GM06990 (cell line): Measurements from ENCODE around the gene KIF6.

Experiments
- DNase-seq: peaks from one replicate; pipeline ENCODE4 v3.0.0-alpha.2; 2011; ENCODE audit not compliant: insufficient read length; ENCODE audit errors: extremely low read depth
- H3K27me3 ChIP-seq: replicated peaks from 2 replicates; pipeline ENCODE4 v1.6.0; 2011; ENCODE audit warnings: low read length; ENCODE audit not compliant: control insufficient read depth, insufficient read depth
- H3K36me3 ChIP-seq: 2 replicates; pipeline ENCODE4 v1.5.1; 2011; ENCODE audit warnings: low read length; ENCODE audit not compliant: control insufficient read depth, insufficient read depth
- H3K4me3 ChIP-seq: replicated peaks from 2 replicates; pipeline ENCODE4 v1.5.1; 2011; ENCODE audit warnings: low read depth, mild to moderate bottlenecking, control low read depth, low read length
- TF ChIP-seq, protein P1 (sequence below): IDR thresholded peaks from 2 replicates; pipeline ENCODE4 v1.5.1; 2011; ENCODE audit warnings: low read length, control low read depth, mild to moderate bottlenecking, inconsistent platforms; ENCODE audit not compliant: insufficient read depth, poor library complexity, severe bottlenecking

Gene KIF6

DNA sequence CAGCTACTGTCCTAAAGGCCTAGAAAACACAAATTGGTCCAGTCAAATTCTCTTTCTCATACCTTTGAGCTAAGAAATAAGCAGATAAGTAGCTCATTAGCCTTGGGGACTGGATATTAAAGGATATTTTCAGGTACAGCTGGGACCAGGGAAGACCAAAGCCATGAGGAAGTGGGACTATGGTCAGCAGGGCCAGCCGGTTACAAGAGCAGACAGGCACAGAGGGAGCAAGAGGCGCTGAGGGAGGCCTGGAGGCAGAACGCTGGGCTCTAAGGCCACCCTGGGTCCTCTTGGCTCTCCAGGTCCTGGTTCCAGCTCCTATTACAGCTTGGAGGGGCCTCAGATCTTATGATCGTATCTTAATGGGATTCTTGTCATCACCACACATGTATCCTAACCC lies 314.2 kb downstream of the KIF6 start:
- TF ChIP-seq, protein P1, sequence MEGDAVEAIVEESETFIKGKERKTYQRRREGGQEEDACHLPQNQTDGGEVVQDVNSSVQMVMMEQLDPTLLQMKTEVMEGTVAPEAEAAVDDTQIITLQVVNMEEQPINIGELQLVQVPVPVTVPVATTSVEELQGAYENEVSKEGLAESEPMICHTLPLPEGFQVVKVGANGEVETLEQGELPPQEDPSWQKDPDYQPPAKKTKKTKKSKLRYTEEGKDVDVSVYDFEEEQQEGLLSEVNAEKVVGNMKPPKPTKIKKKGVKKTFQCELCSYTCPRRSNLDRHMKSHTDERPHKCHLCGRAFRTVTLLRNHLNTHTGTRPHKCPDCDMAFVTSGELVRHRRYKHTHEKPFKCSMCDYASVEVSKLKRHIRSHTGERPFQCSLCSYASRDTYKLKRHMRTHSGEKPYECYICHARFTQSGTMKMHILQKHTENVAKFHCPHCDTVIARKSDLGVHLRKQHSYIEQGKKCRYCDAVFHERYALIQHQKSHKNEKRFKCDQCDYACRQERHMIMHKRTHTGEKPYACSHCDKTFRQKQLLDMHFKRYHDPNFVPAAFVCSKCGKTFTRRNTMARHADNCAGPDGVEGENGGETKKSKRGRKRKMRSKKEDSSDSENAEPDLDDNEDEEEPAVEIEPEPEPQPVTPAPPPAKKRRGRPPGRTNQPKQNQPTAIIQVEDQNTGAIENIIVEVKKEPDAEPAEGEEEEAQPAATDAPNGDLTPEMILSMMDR = no peak
- H3K4me3 ChIP-seq = no peak overlapping the region

DNA sequence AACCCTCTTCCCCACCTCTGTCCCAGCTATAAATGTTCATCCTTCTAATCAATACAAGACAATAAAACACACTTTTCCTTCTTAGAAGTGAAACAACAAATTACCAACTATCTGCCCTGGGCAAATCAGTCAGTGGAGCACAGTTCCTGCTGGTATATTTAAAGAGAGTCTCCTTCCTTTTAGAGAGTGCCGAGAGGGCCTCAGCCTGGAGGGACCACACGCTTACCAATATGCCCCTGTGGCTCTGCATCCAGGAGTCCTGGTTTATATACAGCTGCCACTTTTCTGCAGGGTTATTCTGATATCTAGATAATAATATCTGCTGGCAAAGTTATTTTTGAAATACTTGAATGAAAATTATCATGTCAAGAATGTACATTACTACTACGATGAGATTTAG lies 315.3 kb downstream of the KIF6 start:
- Histone ChIP-seq H3K36me3 (no peaks in the 10 kb centered on the region), H3K4me3 (no peak overlapping the region), H3K27me3 (no peaks in the 10 kb centered on the region)
- TF ChIP-seq, protein P1 = no peak
- DNase-seq = no peak

More for the DNA sequence above, 314.2 kb downstream of the KIF6 start:
- no peak for DNase-seq
- Histone ChIP-seq H3K27me3 (no peaks in the 10 kb centered on the region), H3K36me3 (no peaks in the 10 kb centered on the region)

DNA sequence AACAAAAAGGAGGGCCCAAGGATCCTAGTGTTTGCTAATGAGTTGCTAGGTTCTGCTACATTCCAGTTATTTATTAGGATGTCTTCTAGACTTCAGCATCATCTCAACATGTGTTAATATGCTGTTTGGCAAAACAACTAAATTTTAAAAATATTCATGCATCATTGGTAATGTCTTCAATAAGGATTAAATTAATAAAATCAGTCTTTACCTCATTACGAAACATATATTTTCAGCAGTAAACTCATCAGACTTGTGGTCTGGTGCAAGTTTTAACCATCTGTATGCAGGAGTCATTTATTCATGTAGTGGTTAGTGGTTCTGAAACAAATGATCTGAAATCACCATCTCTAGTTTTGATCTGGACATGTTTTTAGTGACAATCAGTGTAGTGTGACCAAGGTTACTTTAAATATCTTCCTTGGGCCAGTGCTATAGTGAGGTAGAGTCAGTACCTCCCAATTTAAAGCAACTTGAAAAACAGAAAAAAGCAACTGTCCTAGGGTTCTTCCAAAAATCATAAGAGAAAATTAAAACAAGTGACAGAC lies 317.7 kb downstream of the KIF6 start:
- no peak for DNase-seq
- TF ChIP-seq, protein P1 = no peak
- Histone ChIP-seq H3K27me3 (no peaks in the 10 kb centered on the region), H3K36me3 (no peaks in the 10 kb centered on the region), H3K4me3 (no peak overlapping the region)

DNA sequence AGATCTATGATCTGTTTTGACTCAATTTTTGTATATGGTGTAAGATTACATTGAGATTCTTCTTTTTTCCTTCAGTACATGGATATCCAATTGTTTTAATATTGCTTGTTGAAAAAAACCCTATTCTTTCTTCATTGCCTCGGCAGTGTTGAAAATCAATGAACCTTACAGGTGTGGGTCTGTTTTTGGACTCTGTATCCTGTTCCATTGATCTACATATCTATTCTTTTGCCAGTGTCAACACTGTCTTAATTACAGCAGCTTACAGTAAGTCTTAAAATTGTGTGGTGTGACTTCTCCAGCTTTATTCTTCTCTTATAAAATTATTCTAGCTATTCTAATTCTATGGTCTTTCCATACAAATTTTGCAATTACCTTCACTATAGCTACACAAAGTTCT lies 320.9 kb downstream of the KIF6 start:
- no peak overlapping the region for H3K4me3 ChIP-seq
- DNase-seq = no peak
- H3K36me3 ChIP-seq = no peaks in the 10 kb centered on the region
- no peaks in the 10 kb centered on the region for H3K27me3 ChIP-seq
- TF ChIP-seq, protein P1 = no peak

DNA sequence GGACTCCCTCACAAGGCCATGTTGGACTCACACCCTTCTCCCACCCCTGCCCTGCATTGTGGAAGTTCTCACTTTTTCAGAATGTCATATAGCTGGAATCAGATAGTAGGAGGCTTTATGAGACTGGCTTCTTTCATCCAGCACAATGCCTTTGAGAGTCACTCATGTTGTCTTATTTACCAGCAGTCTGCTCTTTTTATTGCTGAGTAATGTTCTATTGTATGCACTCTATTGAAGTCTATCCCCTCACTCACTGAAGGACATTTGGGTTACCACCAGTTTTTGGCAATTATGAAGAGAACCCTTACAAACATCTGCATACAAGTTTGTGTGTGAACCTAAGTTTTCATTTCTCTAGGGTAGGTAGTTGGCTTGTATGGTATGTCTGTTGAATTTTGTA lies 321.9 kb downstream of the KIF6 start:
- TF ChIP-seq, protein P1 = no peak
- DNase-seq = no peak
- no peaks in the 10 kb centered on the region for H3K36me3 ChIP-seq
- no peaks in the 10 kb centered on the region for H3K27me3 ChIP-seq
- H3K4me3 ChIP-seq = no peak overlapping the region

- TF ChIP-seq, protein P1 = no peak
- Histone ChIP-seq H3K36me3 (no peaks in the 10 kb centered on the region), H3K4me3 (no peak overlapping the region), H3K27me3 (no peaks in the 10 kb centered on the region)
- DNase-seq = no peak
These were observed 322.9 kb downstream of the KIF6 start for GRCh38 chr6:39402239-39402751.
